Chondrocyte (in vitro differentiated cells): ENCODE measurements around the gene ITPKB. TPM values are rescaled to one million over a fixed set of nuclear protein-coding genes. Genes with fewer than 3 reads are reported as not detected.

Experiments used
- DNase-seq: peaks from one replicate; pipeline ENCODE4 v3.0.0; 2021; ENCODE audit warnings: mixed read lengths, low spot score
- H3K27ac Mint-ChIP-seq: one replicate; pipeline ENCODE4 v1.8.0; 2021; ENCODE audit warnings: mild to moderate bottlenecking, moderate library complexity, mixed read lengths; ENCODE audit not compliant: unreplicated experiment
- H3K27me3 Mint-ChIP-seq: 2 replicates; pipeline ENCODE4 v1.8.0; 2021; ENCODE audit warnings: low read depth, mixed read lengths
- H3K36me3 Mint-ChIP-seq: 2 replicates; pipeline ENCODE4 v1.8.0; 2021; ENCODE audit warnings: low read depth, mixed read lengths
- H3K4me1 Mint-ChIP-seq: 2 replicates; pipeline ENCODE4 v1.8.0; 2021; ENCODE audit warnings: low read depth, mild to moderate bottlenecking, mixed read lengths
- H3K4me3 Mint-ChIP-seq: one replicate; pipeline ENCODE4 v1.8.0; 2021; ENCODE audit warnings: mild to moderate bottlenecking, moderate library complexity, mixed read lengths; ENCODE audit not compliant: unreplicated experiment
- H3K9me3 Mint-ChIP-seq: 2 replicates; pipeline ENCODE4 v1.8.0; 2021; ENCODE audit warnings: low read depth, mixed read lengths
- CTCF ChIP-seq: fragments of 200-600 bp; sonication (generic); IDR thresholded peaks from 2 replicates; pipeline ENCODE4 v1.5.0; 2021; ENCODE audit warnings: antibody characterized with exemption, mild to moderate bottlenecking, moderate library complexity
- total RNA-seq: library from RNA; stranded (reverse); gene quantifications from 3 replicates; pipeline ENCODE4 v1.2.1, GENCODE V29; 2021

The ITPKB gene
- total RNA-seq, 1 donor from 2014 or later: 13.4 TPM

- no peak for DNase-seq
- Mint-ChIP-seq H3K27ac (peak overlapping the region; percentile 82), H3K36me3 (no peaks in the 10 kb centered on the region), H3K27me3 (no peaks in the 10 kb centered on the region), H3K9me3 (no peaks in the 10 kb centered on the region), H3K4me1 (peaks cover 24% of the 10 kb centered on the region), H3K4me3 (no peak overlapping the region)
- no peak for TF ChIP-seq CTCF
Observed at GRCh38 chr1:226763905-226764264, 24.8 kb upstream of the ITPKB start.

GRCh38 chr1:226762988-226763904, 24.2 kb upstream of the ITPKB start:
- Mint-ChIP-seq H3K4me3 (no peak overlapping the region), H3K9me3 (no peaks in the 10 kb centered on the region), H3K27ac (peak overlapping the region; percentile 82), H3K27me3 (no peaks in the 10 kb centered on the region), H3K4me1 (peaks cover 24% of the 10 kb centered on the region), H3K36me3 (no peaks in the 10 kb centered on the region)
- DNase-seq: no peak
- TF ChIP-seq CTCF: no peak

- no peak for DNase-seq
- H3K27me3 Mint-ChIP-seq: no peaks in the 10 kb centered on the region
- H3K27ac Mint-ChIP-seq: no peak overlapping the region
- H3K9me3 Mint-ChIP-seq: no peaks in the 10 kb centered on the region
- H3K4me1 Mint-ChIP-seq: peaks cover 24% of the 10 kb centered on the region
- H3K4me3 Mint-ChIP-seq: no peak overlapping the region
- no peaks in the 10 kb centered on the region for H3K36me3 Mint-ChIP-seq
- TF ChIP-seq CTCF: no peak
Observed at GRCh38 chr1:226762055-226762454, 23.0 kb upstream of the ITPKB start.

- H3K27ac Mint-ChIP-seq: no peak overlapping the region
- DNase-seq: no peak
- no peak overlapping the region for H3K4me3 Mint-ChIP-seq
- H3K9me3 Mint-ChIP-seq: peaks cover 4% of the 10 kb centered on the region
- H3K4me1 Mint-ChIP-seq: peaks cover 24% of the 10 kb centered on the region
- TF ChIP-seq CTCF: no peak
- H3K36me3 Mint-ChIP-seq: peaks cover 1% of the 10 kb centered on the region
- H3K27me3 Mint-ChIP-seq: no peaks in the 10 kb centered on the region
Observed at GRCh38 chr1:226761322-226761721, 22.2 kb upstream of the ITPKB start.

- Mint-ChIP-seq H3K9me3 (peaks cover 5% of the 10 kb centered on the region), H3K4me3 (no peak overlapping the region), H3K4me1 (no peaks in the 10 kb centered on the region), H3K27ac (no peak overlapping the region), H3K36me3 (peaks cover 1% of the 10 kb centered on the region), H3K27me3 (no peaks in the 10 kb centered on the region)
- no peak for DNase-seq
- no peak for TF ChIP-seq CTCF
Observed at GRCh38 chr1:226754793-226755533, 15.9 kb upstream of the ITPKB start.
